ENCODE results near the gene DPPA5.
"Not testable (repeated sequence)": the region's sequence is repeated elsewhere in the genome, so short reads cannot be mapped to it uniquely, and the experiment has no call there.

Gene DPPA5, protein sequence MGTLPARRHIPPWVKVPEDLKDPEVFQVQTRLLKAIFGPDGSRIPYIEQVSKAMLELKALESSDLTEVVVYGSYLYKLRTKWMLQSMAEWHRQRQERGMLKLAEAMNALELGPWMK
- 0 reads per million in 2 donors for total RNA-seq

DNA sequence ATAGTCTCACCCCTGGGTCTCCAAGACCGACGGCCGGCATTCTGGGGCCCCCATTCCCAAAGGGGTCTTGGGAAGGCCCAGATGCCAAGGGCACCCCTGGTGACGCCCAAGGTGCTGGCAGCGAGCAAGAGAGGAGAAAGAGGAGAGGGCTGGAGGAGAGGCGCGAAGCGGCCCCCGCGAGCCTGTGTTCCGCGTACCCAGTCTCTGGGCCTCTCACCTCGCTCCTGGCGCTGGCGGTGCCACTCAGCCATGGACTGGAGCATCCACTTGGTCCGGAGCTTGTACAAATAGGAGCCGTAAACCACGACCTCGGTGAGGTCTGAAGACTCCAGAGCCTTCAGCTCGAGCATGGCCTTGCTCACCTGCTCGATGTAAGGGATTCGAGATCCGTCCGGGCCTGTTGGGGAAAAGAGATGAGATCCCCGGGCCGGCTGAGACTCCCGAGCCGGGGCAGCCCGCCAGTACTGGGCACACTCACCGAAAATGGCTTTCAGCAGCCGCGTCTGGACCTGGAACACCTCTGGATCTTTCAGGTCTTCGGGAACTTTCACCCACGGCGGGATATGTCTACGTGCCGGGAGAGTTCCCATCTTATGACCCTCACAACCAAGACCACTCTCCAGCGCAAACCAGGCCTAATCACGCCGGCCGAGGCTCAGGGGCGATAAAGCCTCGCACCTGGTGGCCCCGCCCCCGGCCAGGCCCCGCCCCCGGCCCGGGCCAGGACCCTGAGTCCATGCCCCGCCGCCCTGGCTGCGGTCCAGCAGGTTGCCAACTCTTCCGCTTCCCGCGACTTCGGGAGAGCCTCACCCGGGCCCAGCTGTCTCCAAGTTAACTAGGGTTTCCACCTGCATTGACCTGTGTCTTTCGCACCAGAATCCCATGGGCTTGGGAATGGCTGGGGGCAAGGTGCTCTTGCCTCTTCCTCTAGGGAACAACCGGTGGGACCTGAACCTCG, at the start of gene DPPA5:
Gene DPPA5 (minus strand): TSS at position 641 of the 958 bp plus-strand sequence. CDS start 51 bp downstream, at position 590.
- peak; percentile 8 for DNase-seq

DNA sequence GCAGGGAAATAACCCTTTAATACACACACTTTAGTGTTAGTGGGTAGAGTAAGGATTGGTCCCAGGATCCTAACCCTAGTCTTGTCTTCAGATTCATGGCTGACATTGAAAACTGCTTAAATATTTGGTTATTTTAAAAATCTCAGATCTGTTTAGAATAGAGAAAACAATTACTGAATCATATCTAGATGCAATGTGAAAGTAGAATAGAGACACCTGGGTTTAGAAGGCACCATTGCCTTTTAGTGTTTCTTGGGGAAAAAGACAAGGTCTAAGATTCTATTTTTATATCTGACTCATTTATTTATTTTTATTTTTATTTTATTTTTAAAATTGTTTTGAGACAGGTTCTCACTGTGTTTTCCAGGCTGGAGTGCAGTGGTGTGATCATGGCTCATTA, 46.6 kb upstream of the DPPA5 start:
- DNase-seq, result no peak

- DNase-seq, result no peak
Measured at GRCh38 chr6:73395875-73396274, 41.8 kb upstream of the DPPA5 start.

DNA sequence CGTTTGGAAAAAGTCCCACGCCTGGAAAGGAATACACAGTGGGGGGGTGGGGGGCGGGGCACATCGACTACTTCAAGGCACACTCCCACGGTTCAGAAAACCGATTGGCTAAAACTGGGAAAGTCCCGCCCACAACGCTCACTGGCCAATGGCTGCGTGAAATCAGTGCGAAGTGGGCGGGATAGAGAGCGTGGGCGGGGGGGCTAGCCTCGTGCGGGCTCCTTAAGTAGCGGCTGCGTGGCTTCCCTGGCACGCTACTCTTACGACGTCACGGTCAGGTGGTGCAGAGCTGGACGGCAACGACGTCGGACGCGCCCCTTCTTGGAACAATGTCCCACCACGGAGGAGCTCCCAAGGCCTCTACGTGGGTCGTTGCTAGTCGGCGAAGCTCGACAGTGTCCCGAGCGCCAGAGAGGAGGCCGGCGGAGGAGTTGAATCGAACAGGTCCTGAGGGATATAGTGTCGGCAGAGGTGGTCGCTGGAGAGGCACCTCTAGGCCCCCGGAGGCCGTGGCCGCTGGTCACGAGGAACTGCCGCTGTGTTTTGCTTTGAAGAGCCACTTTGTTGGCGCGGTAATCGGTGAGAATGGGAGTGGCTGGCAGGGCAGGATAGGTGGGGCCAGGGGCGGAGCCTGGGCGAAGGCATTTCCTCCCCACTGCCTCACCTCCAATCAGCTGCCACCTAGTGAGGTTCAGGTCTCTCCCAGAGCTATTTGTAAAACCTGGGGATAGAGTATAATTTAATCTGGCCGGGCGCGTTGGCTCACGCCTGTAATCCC, 40.7 kb upstream of the DPPA5 start, which contains the start of gene DDX43:
Gene DDX43 (plus strand): TSS at position 252 of the 778 bp plus-strand sequence. CDS start 78 bp downstream, at position 330.
- peak; percentile 9 for DNase-seq

GRCh38 chr6:73393278-73393677, 39.2 kb upstream of the DPPA5 start:
- DNase-seq, result no peak

GRCh38 chr6:73392188-73392587, 38.1 kb upstream of the DPPA5 start:
- DNase-seq, result not testable (repeated sequence)

GRCh38 chr6:73391675-73392074, 37.6 kb upstream of the DPPA5 start:
- no peak for DNase-seq

DNA sequence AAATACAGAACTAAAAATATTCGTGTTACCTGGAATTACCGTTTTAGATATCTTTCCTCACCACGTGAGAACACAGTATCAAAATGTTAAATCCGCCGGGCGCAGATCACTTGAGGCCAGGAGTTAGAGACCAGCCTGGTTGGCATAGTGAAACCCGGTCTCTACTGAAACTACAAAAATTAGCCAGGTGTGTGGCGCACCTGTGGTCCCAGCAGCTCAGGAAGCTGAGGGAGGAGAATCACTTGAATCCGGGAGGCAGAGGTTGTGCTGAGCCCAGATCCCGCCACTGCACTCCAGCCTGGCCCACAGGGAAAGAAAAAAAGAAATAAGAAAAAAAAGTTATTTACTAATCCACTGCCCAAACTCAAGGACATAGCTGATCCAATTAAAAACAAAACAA, 35.8 kb upstream of the DPPA5 start:
- DNase-seq, result no peak

- no peak for DNase-seq
Measured at GRCh38 chr6:73388800-73389512, 34.9 kb upstream of the DPPA5 start.

- no peak for DNase-seq
Measured at GRCh38 chr6:73388433-73388799, 34.3 kb upstream of the DPPA5 start.

DNA sequence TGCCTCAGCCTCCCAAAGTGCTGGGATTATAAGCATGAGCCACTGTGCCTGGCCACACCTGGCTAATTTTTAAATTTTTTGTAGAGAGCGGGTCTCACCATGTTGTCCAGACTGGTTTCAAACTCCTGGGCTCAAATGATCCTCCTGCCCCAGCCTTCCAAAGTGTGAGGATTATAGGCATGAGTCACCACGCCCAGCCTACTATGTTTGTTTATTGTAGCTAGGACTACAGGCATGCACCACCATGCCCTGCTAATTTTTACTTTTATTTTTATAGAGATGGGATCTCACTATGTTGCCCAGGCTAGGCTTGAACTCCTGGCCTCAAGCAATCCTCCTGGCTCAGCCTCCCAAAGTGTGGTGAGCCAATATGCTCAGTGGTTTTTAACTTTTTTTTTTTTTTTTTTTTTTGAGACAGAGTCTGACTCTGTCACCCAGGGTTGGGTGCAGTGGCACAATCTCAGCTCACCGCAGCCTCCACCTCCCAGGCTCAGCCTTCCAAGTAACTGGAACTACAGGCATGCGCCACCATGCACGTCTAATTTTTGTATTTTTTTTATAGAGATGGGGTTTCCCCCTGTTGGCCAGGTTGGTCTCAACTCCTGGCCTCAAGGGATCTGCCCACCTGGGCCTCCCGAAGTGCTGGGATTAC, 28.5 kb upstream of the DPPA5 start:
- no peak for DNase-seq

DNA sequence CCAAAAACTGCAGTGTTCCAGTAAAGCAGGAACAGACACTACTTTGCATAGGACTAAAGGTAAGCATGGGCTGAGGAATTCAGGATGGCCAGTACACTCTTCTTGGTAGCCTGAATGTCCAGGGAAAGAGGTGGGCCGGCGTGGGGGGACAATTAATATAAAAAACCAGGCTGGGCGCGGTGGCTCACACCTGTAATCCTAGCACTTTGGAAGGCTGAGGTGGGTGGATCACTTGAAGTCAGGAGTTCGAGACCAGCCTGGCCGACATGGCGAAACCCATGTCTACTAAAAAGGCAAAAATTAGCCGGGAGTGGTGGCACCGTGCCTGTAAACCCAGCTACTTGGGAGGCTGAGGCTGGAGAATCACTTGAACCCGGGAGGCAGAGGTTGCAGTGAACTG, 27.5 kb upstream of the DPPA5 start:
- not testable (repeated sequence) for DNase-seq

DNA sequence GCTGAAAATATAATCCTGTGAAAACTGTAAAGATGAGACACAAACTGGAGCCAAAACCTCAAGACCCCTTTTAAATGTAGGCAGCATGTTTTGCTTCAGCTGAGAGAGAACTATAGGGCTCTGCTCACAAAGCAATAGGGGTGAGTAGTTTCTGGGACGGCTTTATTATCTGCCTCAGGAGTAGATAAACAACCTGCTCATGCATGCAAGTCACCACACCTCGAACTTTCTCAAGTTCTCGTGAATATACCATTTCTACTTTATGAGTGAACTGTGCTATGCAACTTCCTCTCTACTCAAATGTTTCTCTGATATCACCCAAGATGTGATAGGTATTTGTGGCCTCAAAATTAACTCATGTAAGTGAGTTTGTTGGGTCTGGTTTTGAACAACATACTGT, 23.1 kb upstream of the DPPA5 start:
- no peak for DNase-seq

- no peak for DNase-seq
Measured at GRCh38 chr6:73375216-73375615, 21.1 kb upstream of the DPPA5 start.

GRCh38 chr6:73372516-73372915, 18.4 kb upstream of the DPPA5 start:
- no peak for DNase-seq

- DNase-seq, result no peak
Measured at GRCh38 chr6:73371984-73372383, 17.9 kb upstream of the DPPA5 start.

GRCh38 chr6:73369563-73369962, 15.5 kb upstream of the DPPA5 start, which contains the start of gene OOEP:
Gene OOEP, minus strand, starts transcription at chr6:73369897. Its CDS starts 105 bp downstream, at chr6:73369792.
- DNase-seq, result no peak

GRCh38 chr6:73369157-73369556, 15.1 kb upstream of the DPPA5 start:
- DNase-seq, result no peak

DNA sequence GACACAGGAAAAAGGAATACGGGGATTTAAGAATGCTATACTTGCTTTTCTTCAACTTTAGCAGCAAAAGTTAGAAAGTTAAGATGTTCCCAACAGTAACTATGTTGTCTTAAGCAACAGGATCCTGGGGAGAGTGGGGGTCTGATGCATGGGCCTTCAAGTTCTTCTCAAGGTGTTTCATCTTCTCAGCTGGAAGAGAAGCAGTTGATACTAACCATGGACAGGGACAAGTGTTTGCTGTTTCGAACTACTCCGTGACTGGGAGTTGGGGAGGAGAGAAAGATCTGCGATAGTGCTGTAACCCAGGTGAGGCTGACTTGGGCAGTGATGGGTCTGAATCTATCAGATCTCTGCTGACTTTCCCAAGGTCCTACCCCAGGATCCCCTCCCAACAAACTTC, 14.6 kb upstream of the DPPA5 start:
- no peak for DNase-seq

- no peak for DNase-seq
Measured at GRCh38 chr6:73367761-73368355, 13.8 kb upstream of the DPPA5 start.

- no peak for DNase-seq
Measured at GRCh38 chr6:73364549-73364948, 10.5 kb upstream of the DPPA5 start.

GRCh38 chr6:73364121-73364520, 10.0 kb upstream of the DPPA5 start:
- DNase-seq, result no peak
